MM.1S (cell line): ENCODE measurements around the gene S100A4.

Experiments used
- DNase-seq: peaks from one replicate; pipeline ENCODE4 v3.0.0-alpha.2; 2015
- H2AFZ ChIP-seq: fragments of 300-600 bp; sonication (generic); 2 replicates; pipeline ENCODE4 v1.6.0; 2016; ENCODE audit warnings: antibody characterized with exemption, low read length
- H3F3A ChIP-seq: fragments of 300-600 bp; sonication (generic); 2 replicates; pipeline ENCODE4 v1.6.1; 2016; ENCODE audit warnings: mild to moderate bottlenecking, antibody characterized with exemption, low read length, moderate library complexity, mixed read lengths; ENCODE audit not compliant: insufficient read depth
- H3K27ac ChIP-seq: fragments of 300-600 bp; sonication (generic); 2 replicates; pipeline ENCODE4 v1.5.1; 2016; ENCODE audit warnings: mild to moderate bottlenecking, low read length
- H3K27me3 ChIP-seq: fragments of 300-600 bp; sonication (generic); replicated peaks from 2 replicates; pipeline ENCODE4 v1.6.0; 2016; ENCODE audit warnings: low read length; ENCODE audit not compliant: insufficient read depth
- H3K36me3 ChIP-seq: fragments of 300-600 bp; sonication (generic); replicated peaks from 2 replicates; pipeline ENCODE4 v1.6.1; 2016; ENCODE audit warnings: mild to moderate bottlenecking, low read length, mixed read lengths; ENCODE audit not compliant: insufficient read depth
- H3K4me1 ChIP-seq: fragments of 300-600 bp; sonication (generic); 2 replicates; pipeline ENCODE4 v1.6.1; 2016; ENCODE audit warnings: low read length, mixed read lengths
- H3K4me2 ChIP-seq: fragments of 300-600 bp; sonication (generic); 2 replicates; pipeline ENCODE4 v1.6.0; 2016; ENCODE audit warnings: low read depth, low read length
- H3K4me3 ChIP-seq: fragments of 300-600 bp; sonication (generic); 2 replicates; pipeline ENCODE4 v1.5.1; 2016; ENCODE audit warnings: low read length, mixed read lengths
- H3K79me2 ChIP-seq: fragments of 300-600 bp; sonication (generic); 2 replicates; pipeline ENCODE4 v1.6.1; 2016; ENCODE audit warnings: mixed run types, low read length, mixed read lengths
- H3K9ac ChIP-seq: fragments of 300-600 bp; sonication (generic); 2 replicates; pipeline ENCODE4 v1.6.1; 2016; ENCODE audit warnings: low read length, mixed read lengths
- H3K9me2 ChIP-seq: fragments of 300-600 bp; sonication (generic); replicated peaks from 2 replicates; pipeline ENCODE4 v1.6.1; 2016; ENCODE audit warnings: mild to moderate bottlenecking, low read length, mixed read lengths; ENCODE audit not compliant: insufficient read depth
- H3K9me3 ChIP-seq: fragments of 300-600 bp; sonication (generic); replicated peaks from 2 replicates; pipeline ENCODE4 v1.6.1; 2016; ENCODE audit warnings: mild to moderate bottlenecking, low read length, mixed read lengths; ENCODE audit not compliant: insufficient read depth
- H4K20me1 ChIP-seq: fragments of 300-600 bp; sonication (generic); 2 replicates; pipeline ENCODE4 v1.6.1; 2016; ENCODE audit warnings: mild to moderate bottlenecking, low read length, moderate library complexity, mixed read lengths; ENCODE audit not compliant: insufficient read depth
- CTCF ChIP-seq: fragments of 300-600 bp; sonication (generic); IDR thresholded peaks from 2 replicates; pipeline ENCODE4 v1.5.1; 2016; ENCODE audit warnings: antibody characterized with exemption, low read length, mixed read lengths
- EZH2 ChIP-seq: fragments of 300-600 bp; sonication (generic); optimal IDR thresholded peaks from 2 replicates; pipeline ENCODE3; 2017; ENCODE audit warnings: low read depth, mild to moderate bottlenecking, antibody characterized with exemption, low read length, mixed read lengths
- EZH2phosphoT487 ChIP-seq: fragments of 300-600 bp; sonication (generic); IDR thresholded peaks from 2 replicates; pipeline ENCODE4 v1.6.1; 2018; ENCODE audit warnings: antibody characterized with exemption, low read length

Gene S100A4

GRCh38 chr1:153547560-153548551 is 2.2 kb upstream of the S100A4 start:
- H3K27me3 ChIP-seq: no peaks in the 10 kb centered on the region
- DNase-seq: no peak
- H3K4me3 ChIP-seq: no peak overlapping the region
- H3K36me3 ChIP-seq: no peaks in the 10 kb centered on the region
- TF ChIP-seq EZH2phosphoT487: no peak
- TF ChIP-seq EZH2: no peak
- no peak for TF ChIP-seq CTCF
- H4K20me1 ChIP-seq: no peaks in the 10 kb centered on the region
- H3K4me2 ChIP-seq: no peak overlapping the region
- no peak overlapping the region for H2AFZ ChIP-seq
- H3K9me2 ChIP-seq: no peaks in the 10 kb centered on the region
- H3K9ac ChIP-seq: no peak overlapping the region
- H3K4me1 ChIP-seq: 0 out of 2 replicates have a peak, but pooled peaks cover 10% of the 10 kb centered on the region
- H3K9me3 ChIP-seq: no peaks in the 10 kb centered on the region
- no peaks in the 10 kb centered on the region for H3F3A ChIP-seq
- H3K79me2 ChIP-seq: no peaks in the 10 kb centered on the region
- no peak overlapping the region for H3K27ac ChIP-seq

- Histone ChIP-seq H3K4me2 (no peak overlapping the region), H3K9ac (no peak overlapping the region), H3K9me2 (no peaks in the 10 kb centered on the region), H3F3A (no peaks in the 10 kb centered on the region), H3K4me1 (0 out of 2 replicates have a peak, but pooled peaks cover 10% of the 10 kb centered on the region), H3K79me2 (no peaks in the 10 kb centered on the region), H3K9me3 (no peaks in the 10 kb centered on the region), H3K36me3 (no peaks in the 10 kb centered on the region), H2AFZ (no peak overlapping the region), H3K27ac (no peak overlapping the region), H3K4me3 (no peak overlapping the region), H3K27me3 (no peaks in the 10 kb centered on the region), H4K20me1 (no peaks in the 10 kb centered on the region)
- DNase-seq: no peak
- no peak for TF ChIP-seq EZH2
- no peak for TF ChIP-seq EZH2phosphoT487
- TF ChIP-seq CTCF: no peak
These were observed 1.4 kb upstream of the S100A4 start for GRCh38 chr1:153546796-153547559.

- Histone ChIP-seq H3K4me3 (no peak overlapping the region), H3K9me3 (no peaks in the 10 kb centered on the region), H3K79me2 (no peaks in the 10 kb centered on the region), H3K9me2 (no peaks in the 10 kb centered on the region), H3K27ac (no peak overlapping the region), H2AFZ (no peak overlapping the region), H3K4me1 (0 out of 2 replicates have a peak, but pooled peaks cover 10% of the 10 kb centered on the region), H4K20me1 (no peaks in the 10 kb centered on the region), H3F3A (no peaks in the 10 kb centered on the region), H3K36me3 (no peaks in the 10 kb centered on the region), H3K9ac (no peak overlapping the region), H3K4me2 (no peak overlapping the region), H3K27me3 (no peaks in the 10 kb centered on the region)
- no peak for TF ChIP-seq EZH2phosphoT487
- no peak for TF ChIP-seq CTCF
- TF ChIP-seq EZH2: no peak
- no peak for DNase-seq
These were observed 765 bp upstream of the S100A4 start for GRCh38 chr1:153546371-153546770.
